ENCODE results near the gene ITGA3.
"Not testable (repeated sequence)": the region's sequence is repeated elsewhere in the genome, so short reads cannot be mapped to it uniquely, and the experiment has no call there.

Gene ITGA3

GRCh38 chr17:50035421-50035879 lies 20.5 kb upstream of the ITGA3 start:
- peak; percentile 77 for DNase-seq (ENCODE audit: low spot score)

GRCh38 chr17:50035945-50036344 lies 20.0 kb upstream of the ITGA3 start:
- DNase-seq (ENCODE audit: low spot score), result no peak

GRCh38 chr17:50036455-50037261 lies 19.3 kb upstream of the ITGA3 start:
- no peak for DNase-seq (ENCODE audit: low spot score)

- DNase-seq (ENCODE audit: low spot score), result no peak
These were observed 18.4 kb upstream of the ITGA3 start for GRCh38 chr17:50037321-50038107.

- no peak for DNase-seq (ENCODE audit: low spot score)
These were observed 16.9 kb upstream of the ITGA3 start for GRCh38 chr17:50039058-50039457.

GRCh38 chr17:50040496-50040895 lies 15.4 kb upstream of the ITGA3 start:
- not testable (repeated sequence) for DNase-seq (ENCODE audit: low spot score)

- no peak for DNase-seq (ENCODE audit: low spot score)
These were observed 13.7 kb upstream of the ITGA3 start for GRCh38 chr17:50042211-50042610.

- no peak for DNase-seq (ENCODE audit: low spot score)
These were observed 12.4 kb upstream of the ITGA3 start for GRCh38 chr17:50043290-50044148.

GRCh38 chr17:50044483-50044882 lies 11.4 kb upstream of the ITGA3 start:
- no peak for DNase-seq (ENCODE audit: low spot score)

- no peak for DNase-seq (ENCODE audit: low spot score)
These were observed 10.8 kb upstream of the ITGA3 start for GRCh38 chr17:50045154-50045553.

- DNase-seq (ENCODE audit: low spot score), result no peak
These were observed 9.7 kb upstream of the ITGA3 start for GRCh38 chr17:50046179-50046578.

- DNase-seq (ENCODE audit: low spot score), result no peak
These were observed 9.2 kb upstream of the ITGA3 start for GRCh38 chr17:50046667-50047066.

GRCh38 chr17:50047083-50047482 lies 8.8 kb upstream of the ITGA3 start:
- no peak for DNase-seq (ENCODE audit: low spot score)

GRCh38 chr17:50047488-50048126 lies 8.3 kb upstream of the ITGA3 start:
- peak; percentile 75 for DNase-seq (ENCODE audit: low spot score)

GRCh38 chr17:50048146-50048720 lies 7.7 kb upstream of the ITGA3 start:
- DNase-seq (ENCODE audit: low spot score), result no peak

- DNase-seq (ENCODE audit: low spot score), result no peak
These were observed 6.9 kb upstream of the ITGA3 start for GRCh38 chr17:50048988-50049387.

- no peak for DNase-seq (ENCODE audit: low spot score)
These were observed 6.3 kb upstream of the ITGA3 start for GRCh38 chr17:50049636-50050035.

GRCh38 chr17:50050431-50051032 lies 5.4 kb upstream of the ITGA3 start:
- DNase-seq (ENCODE audit: low spot score), result no peak

GRCh38 chr17:50051082-50051576 lies 4.8 kb upstream of the ITGA3 start:
- DNase-seq (ENCODE audit: low spot score), result peak; percentile 89

GRCh38 chr17:50051606-50052005 lies 4.3 kb upstream of the ITGA3 start:
- no peak for DNase-seq (ENCODE audit: low spot score)

All from SW480 (cell line).